GM18858 (cell line): ENCODE results near the gene IL1RAPL2.

ENCODE experiments used
- ATAC-seq: cut with Tn5 transposase; IDR thresholded peaks from one replicate; pipeline ENCODE4 v1.9.1; 2021; ENCODE audit not compliant: unreplicated experiment

Gene IL1RAPL2

DNA sequence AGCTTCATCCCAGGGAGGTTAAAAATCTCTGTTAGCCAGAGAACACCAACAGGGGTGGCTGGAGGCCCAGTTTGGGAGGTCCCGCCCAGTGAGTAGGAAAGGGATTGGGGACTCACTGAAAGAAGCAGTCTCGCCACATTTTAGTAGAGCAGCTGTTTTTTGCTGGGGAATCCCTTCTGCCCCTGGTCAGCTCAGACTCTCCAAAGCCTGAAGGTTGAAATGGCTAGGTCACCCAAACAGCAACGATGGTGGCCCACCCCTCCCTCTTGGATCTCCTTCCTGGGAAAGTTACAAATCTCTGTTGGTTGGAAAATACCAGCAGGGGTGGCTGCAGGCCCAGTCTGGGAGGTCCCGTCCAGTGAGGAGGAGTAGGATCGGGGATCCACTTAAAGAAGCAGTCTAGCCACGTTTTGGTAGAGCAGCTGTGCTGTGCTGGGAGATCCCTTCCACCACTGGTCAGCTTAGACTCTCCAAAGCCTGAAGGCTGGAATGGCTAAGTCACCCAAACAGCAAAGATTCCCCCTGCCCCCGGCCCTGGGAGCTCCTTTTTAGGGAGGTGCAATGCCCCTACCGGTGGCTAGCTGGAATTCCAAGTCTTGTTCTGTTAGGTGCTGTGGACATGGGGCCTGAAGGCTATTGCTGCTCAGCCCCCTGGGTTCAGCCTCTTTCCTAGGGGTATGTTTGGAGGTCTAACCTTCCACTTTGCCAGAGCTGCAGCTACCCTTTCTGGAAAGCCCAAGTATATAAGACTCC lies 694.5 kb downstream of the IL1RAPL2 start:
- no peak for ATAC-seq

DNA sequence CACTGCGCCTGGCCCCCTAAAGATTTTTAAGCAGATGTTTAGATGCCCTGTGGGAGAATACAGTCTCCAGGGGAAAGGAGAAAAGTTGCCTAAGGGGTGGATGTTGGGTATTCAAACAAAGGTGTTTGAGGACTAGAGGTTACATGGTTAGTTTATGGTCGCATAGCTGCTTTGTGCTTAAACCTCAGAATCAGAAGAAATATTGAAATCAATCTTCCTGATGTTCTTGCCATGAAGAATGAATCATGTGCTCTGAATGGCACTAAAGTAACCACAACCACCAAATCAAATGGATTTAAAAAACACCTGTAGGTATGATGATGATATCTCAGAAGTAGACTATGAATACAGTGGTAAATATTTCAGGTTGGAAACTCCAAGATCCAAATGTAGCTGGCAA lies 697.2 kb downstream of the IL1RAPL2 start:
- no peak for ATAC-seq

DNA sequence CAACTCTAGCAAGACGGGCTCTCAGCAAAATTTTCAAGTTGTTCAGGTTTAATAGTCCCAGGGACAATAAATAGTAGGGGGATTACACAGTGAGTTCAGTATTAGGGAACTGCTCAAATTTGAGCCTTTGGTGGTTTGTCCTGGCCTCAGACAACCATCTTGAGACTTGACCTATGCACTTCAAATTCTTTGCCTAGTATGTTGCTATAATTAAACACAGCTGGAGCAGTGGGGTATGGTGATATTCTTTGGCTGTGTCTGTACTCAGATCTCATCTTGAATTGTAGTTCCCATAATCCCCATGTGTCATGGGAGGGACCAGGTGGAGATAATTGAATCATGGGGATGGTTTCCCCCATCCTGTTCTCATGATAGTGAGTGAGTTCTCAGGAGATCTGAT lies 697.8 kb downstream of the IL1RAPL2 start:
- no peak for ATAC-seq

DNA sequence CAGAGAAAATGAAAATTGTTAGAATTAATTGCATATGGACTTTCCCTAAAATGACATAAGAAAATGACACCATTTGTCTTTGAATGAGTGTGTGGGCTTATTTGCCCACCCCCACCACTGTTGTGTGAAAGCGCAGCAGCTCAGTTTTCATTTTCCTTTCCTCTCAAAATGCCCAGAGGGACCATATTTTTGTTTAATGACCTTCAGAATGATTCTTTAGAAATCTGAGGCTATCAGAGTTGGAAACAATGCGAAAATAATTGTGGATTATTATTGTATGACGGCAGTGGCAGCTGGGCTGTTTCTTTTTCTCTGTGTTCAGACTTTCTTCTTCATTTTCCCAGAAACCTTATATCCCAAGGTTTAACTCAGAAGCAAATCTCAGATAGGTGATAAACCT lies 699.1 kb downstream of the IL1RAPL2 start:
- no peak for ATAC-seq

DNA sequence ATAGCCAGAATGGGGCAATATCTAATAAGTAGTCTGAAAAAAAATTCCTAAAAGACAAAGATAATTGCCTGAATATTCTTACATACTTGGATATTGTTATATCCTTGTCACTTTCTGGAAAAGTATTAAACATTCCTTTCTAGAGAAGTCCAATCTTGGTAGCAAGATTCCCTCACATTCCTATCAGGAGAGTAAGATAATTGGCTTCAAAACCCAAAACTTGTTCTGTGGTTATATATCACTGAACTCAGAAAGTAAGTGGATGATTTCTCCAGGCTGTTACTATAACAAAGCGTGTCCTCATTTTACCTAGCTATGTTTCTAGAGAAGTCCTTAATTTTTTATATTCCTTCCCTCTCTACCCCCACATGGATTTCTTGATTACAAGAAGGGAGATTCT lies 700.5 kb downstream of the IL1RAPL2 start:
- no peak for ATAC-seq

DNA sequence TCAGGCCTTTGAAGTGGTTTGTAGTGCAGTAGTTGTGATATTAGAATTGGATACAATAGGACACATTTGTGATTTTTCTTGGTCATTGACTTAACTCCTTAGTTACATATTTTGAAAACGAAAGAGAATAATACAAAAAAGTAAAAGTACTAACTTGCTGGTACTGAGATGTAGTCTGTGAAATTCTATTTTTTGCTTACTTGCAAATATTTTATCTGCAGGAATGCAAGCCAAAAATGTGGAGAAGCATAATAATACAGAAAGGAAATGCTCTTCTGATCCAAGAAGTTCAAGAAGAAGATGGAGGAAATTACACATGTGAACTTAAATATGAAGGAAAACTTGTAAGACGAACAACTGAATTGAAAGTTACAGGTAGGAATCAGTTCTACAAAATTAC lies 701.2 kb downstream of the IL1RAPL2 start:
- ATAC-seq = no peak

DNA sequence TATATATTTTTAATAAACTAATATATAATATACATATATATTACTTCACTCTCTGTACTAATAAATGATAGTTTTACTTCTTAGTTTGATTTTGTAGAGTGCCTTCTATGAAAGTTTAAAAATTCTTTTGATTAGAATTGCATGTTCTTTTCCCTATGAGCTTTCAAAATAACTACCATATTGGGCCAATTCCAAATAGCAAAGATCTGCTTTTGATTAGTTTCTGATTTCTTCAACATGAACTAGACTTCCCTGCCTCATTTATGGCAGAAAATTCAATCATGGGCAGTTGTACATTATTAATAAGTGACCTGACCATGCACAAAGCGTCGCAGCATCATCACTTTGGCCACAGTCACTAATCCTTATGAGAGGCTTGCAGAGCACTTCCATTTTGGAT lies 703.4 kb downstream of the IL1RAPL2 start:
- no peak for ATAC-seq

DNA sequence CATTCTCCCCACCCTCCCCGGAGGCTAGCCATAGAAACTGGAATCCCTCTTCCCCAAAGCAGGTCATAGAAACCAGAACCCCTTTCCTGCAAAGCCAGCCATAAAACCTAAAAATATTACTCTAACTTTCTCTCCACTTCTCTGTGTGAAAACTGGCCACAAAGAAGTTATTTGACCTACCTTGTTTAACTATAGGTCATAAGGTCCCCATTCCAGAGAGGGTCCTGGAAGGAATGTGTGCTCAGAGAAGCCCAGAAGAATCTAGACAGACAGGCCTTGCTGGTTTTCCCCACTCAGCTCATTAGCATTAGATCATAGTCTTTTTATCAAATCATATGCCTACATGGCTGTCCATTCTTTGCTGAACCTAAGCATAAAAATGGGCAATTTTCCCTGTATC lies 707.3 kb downstream of the IL1RAPL2 start:
- no peak for ATAC-seq

DNA sequence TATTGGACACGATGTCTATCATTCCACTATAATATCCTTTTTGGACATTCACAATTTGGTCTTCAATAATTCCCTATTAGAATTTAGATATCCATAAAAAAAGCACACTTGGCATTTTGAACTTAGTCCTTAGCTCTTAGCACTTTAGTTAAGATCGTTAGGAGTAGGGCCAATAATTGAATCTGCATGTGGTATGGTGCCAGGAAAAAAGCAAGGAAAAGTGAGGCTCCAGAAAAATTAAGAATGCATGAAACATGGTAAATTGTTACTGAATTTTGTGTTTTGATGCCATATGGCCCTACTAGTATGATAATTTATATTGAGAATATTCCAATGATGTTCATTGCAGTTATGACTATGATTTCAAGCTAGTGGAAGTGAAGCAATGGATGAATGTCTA lies 708.1 kb downstream of the IL1RAPL2 start:
- ATAC-seq = no peak

DNA sequence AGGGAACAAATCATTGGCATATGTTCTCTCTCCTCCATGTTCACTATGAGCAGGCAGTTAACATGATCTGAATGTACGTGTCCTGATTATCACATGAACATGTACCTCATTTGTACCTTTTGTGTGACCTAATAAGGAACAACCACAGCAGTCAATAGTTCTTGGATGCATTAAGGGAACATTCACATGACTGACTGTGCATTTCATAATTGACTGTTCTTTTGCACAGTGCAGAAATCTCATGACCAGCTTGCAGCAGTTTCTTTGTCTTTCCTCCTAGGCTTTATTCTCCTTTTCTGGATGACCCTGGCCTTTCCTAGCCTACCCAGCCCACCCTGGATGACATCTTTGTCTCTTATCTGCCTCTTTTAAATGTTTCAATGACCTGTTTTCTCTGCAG lies 711.1 kb downstream of the IL1RAPL2 start:
- no peak for ATAC-seq

DNA sequence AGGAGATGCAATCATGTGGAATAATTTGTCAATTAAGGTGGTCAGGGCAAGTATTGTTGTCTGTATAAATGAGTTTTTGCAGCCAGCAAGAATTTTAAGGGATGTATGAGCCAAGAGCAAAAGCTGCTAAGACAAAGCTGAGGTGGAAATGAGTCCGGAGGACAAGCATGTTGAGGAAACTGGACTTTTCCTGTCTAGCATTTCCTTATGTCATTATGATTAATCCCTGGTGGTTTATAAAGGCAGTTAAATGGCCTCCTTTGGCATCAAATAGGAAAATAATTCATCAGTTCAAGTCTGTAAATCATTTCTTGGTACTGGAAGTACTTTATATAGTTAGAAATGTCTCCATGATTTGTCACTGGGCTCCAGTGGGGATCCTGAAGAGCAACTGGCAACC lies 716.1 kb downstream of the IL1RAPL2 start:
- no peak for ATAC-seq

DNA sequence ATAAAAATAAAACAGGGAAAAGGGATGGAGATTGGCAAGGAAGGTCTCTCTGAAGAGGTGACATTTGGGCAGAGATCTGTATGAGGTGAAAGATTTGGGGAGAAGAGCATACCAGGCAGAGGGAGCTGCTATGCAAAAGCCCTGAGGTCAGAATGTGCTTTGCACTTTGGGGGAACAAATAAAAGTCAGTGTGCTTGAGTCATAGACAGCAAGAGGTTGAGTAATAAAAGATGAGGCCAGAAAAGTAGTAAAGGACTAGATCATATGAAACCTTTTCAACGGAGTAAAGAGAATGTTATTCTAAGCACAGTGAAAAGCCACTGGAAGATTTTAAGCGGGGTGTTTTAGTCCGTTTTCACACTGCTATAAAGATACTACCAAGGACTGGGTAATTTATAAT lies 731.0 kb downstream of the IL1RAPL2 start:
- no peak for ATAC-seq

DNA sequence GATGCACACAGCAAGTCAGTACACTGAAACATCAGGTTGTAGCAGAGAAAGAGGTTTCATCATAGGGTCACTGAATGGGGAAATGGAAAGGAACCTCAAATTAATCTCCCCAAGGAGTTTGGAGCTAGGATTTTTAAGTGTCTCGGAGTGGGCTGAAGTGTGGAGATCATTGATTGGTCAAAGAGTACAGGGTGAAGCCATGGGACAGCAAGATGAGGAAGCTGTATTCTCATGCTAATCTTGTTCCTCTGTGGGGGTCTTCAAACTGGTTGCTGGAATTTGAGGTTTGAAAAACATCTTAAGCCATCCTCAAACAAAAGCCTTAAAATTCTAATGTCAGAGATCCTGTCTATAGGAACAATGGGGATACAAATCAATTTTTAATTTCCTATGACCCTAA lies 733.3 kb downstream of the IL1RAPL2 start:
- ATAC-seq = no peak

DNA sequence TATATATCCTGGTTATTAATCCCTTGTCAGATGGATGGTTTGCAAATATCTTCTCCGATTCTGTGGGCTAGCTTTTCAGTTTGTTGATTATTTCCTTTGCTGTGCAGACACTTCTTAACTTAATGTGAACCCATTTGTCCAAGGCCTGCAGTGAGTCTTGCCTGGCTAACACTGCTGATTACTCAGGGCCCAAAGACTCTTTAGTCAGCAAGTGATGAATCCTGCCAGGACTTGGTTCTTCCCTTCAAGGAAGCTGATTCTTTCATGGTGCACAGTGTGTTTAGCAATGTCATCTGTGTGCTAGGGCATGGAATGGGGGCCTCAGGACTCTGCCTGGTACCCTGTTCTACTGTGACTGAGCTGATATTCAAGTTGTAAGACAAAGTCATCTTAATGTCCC lies 736.2 kb downstream of the IL1RAPL2 start:
- ATAC-seq = no peak

DNA sequence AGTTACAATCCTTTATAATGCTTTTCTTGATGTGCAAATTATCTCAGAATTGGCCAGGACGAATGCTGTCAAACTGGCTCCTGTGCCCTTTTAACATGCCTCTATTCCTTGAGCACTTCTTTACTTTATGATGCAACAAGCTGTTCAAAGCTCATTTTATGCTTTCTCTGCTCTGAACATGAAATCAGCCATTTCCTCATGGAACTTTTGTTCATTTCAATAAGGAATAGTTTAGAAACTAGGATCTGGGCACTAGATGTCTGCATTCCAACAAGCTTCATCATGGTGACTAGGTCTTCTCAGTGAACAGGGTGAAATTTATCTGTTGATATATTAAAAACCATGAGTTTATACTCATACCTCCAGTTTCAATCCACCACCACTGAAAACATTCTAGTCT lies 741.8 kb downstream of the IL1RAPL2 start:
- ATAC-seq = no peak

DNA sequence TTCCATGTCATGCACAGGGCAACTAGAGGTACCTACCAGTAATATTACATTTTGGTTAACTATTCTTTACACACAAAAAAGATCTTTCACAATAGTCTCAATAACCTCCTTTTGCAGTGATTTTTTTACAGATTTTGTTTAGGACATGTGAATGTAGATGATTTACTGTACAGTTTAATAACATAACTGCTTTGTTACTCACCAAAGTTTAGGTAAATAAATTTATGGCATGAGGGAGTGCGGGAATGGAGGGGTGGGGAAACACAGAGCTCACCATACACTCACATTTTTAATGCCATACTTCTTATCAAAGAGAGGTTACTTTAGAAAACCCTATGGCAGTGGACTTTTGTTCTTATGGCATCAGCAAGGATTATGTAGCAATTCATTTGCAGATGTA lies 747.6 kb downstream of the IL1RAPL2 start:
- no peak for ATAC-seq

DNA sequence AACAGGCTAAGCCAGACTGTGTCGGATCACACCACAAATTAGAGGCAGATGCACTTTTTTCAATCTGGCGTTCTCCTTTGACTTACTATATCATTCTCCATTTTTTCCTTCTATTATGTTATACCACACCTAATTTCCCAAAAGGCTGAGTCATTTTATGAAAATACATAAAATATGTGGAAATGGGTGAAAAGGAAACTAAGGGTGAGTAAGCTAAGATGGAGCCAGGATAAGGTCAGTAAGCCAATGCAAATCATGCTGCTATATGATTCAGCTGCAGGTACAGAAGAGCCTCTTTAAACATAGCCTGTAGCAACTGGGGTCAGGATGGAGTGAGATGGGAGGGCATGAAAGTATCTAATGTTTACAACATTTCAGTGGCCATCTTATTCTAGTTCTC lies 748.5 kb downstream of the IL1RAPL2 start:
- ATAC-seq = no peak

DNA sequence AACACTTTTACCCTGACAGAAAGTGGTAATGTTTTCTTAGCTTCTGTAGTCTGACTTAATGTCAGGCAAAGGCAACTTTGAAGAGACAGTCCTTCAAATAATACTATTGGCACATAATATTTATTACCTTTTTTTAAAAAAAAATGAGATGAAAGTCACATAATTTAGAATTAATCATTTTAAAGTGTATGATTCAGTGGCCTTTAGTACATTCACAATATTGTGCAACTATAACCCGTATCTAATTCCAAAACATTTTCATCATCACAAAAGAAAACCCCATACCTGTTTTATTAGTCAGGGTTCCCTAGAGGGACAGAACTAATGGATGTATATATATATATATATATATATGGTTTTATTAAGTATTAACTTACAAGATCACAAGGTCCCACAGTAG lies 749.2 kb downstream of the IL1RAPL2 start:
- no peak for ATAC-seq

DNA sequence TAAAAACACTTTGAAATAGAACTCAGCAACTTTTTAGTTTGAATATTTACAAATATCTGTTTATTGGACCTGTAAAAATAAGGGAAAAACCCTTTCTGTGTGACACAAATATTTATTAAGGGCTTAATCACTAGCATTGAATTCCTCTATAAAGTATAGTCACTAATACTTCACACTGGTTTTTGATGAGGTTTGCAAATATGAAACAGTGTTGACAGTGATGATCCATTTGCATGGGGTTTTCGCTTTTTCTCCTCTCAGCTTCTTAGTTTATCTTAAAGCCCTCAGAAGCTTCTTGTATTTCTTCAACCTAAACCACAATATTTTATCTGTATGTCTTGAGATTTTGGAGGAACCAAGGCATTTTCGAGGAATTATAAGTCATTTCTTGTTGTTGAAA lies 751.1 kb downstream of the IL1RAPL2 start:
- no peak for ATAC-seq

DNA sequence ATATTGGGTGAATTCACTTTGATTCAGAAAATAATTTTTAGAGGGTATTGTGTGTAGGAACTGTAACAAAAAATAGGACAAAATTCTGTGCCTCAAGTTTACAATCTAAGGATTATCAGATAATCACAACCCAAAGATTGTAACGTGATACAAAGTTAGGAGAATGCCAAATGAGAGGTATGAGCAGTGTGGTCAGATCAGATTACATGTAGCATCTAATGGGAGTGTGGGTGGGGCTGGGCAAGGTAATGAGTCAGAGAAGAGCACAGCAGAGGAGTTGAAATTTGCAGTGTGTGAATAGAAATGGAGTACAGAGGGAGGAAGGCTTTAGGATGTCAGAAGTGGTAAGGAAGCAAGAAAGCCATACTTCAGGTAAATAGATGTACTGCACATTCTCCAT lies 757.9 kb downstream of the IL1RAPL2 start:
- no peak for ATAC-seq

DNA sequence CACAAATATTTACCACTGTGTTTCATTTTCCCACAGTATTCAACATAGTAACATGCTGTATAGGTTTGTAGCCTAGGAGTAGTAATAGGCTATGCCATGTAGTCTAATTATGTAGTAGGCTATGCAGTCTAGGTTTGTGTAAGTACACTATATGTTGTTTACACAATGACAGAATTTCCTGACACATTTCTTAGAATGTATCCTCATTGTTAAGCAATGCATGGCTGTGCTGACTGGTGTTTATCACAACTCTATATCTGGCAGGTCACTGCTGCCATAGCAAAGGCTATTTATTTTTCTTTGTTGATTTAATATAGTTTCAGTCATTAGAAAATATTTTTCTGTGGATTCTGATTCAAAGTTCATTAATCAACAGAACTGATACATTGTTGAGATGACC lies 762.8 kb downstream of the IL1RAPL2 start:
- ATAC-seq = no peak

DNA sequence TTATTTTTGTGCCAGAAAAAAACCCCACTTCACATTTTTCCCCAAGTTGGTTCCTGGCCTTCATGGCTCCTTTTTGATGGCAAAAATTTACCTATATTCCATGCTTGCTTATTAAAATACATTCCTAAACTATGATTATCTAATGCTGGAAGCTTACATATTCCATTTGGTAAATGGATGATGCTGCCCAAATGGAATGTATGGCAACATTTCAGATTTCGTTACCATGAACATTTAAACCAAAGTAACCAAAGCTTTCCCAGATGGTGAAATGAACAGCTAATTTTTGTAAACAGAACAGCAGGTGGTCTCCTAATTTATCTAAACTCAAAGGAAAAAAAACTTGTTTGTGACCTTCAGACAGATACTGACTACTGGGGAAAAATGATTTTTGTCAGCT lies 765.2 kb downstream of the IL1RAPL2 start:
- no peak for ATAC-seq

DNA sequence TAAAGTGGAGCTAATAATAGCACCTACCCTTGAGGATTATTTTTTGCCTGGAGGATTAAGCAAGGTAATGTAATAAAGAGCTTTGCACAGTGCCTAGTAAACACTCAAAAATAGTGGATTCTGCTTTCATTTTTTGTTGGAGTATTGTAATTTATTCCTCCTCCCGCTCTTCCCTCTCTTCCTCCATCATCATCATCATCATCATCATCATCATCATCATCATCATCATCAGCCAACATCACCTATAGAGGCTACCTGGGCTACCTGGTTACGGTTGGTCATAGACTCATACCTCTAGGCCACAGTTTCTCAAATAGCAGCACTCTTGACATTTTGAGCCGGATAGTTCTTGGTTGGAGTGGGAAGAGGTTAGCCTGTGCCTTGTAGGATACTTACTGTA lies 781.4 kb downstream of the IL1RAPL2 start:
- no peak for ATAC-seq
